ENCODE data around the gene ANKLE1. TPM values are rescaled to one million over a fixed set of nuclear protein-coding genes. Genes with fewer than 3 reads are reported as not detected.

Gene ANKLE1
- total and polyA plus RNA-seq, 2 donors (not counting 3 experiments of a cell fraction or from before 2014, with no cell fraction given): 1.9 to 3.1 TPM

GRCh38 chr19:17283504-17283996, 1.8 kb downstream of the ANKLE1 start:
- Histone ChIP-seq H3K9me3 (replicated peaks; ENCODE audit: control insufficient read depth, insufficient read depth, low read length) (no peaks in the 10 kb centered on the region), H3K27ac (ENCODE audit: insufficient read depth, low read depth, low read length) (no peak overlapping the region), H3K36me3 (ENCODE audit: control insufficient read depth in 2 of 2, extremely low read depth in 1 of 2, insufficient read depth in 2 of 2, low read length in 2 of 2) (peaks cover 0 to 2% of the 10 kb centered on the region in 2 experiments), H3K79me2 (ENCODE audit: control insufficient read depth, insufficient read depth, low read length) (no peaks in the 10 kb centered on the region), H2AFZ (ENCODE audit: low read depth, low read length) (no peak overlapping the region), H3K4me1 (ENCODE audit: control insufficient read depth, extremely low read depth, insufficient read depth, low read length) (peaks cover 10% of the 10 kb centered on the region), H3K9ac (replicated peaks; ENCODE audit: extremely low read depth, insufficient read depth, low read length) (no peak overlapping the region), H3K4me2 (ENCODE audit: insufficient read depth, low read length) (no peak overlapping the region), H4K20me1 (replicated peaks; ENCODE audit: control insufficient read depth, extremely low read depth, insufficient read depth, low read length) (no peaks in the 10 kb centered on the region), H3K27me3 (ENCODE audit: control insufficient read depth in 2 of 2, insufficient read depth in 2 of 2, low read length in 2 of 2) (no peaks in the 10 kb centered on the region), H3K4me3 (replicated peaks in 1 of 3; ENCODE audit: insufficient read depth in 1 of 3, low read depth in 1 of 3, low read length in 3 of 3) (no peak overlapping the region), H3K9me1 (replicated peaks; ENCODE audit: control insufficient read depth, extremely low read depth, insufficient read depth, low read length) (no peaks in the 10 kb centered on the region)
- FAIRE-seq (no peak), DNase-seq (ENCODE audit: low read depth, low spot score) (no peak)
- CTCF ChIA-PET: interaction anchor here (0.7 to 3.6 kb wide), 7 partner anchors 8 to 569 kb away, joined by 3 to 27 read pairs (median 6); no protein-coding TSS in a partner anchor
- BruUV-seq (replicated peaks): TSS peak; percentile 3
- intact Hi-C loops (cut with micrococcal nuclease): loop anchor here (5.0 kb wide), 1 partner anchor 511 kb away; no protein-coding TSS in a partner anchor
- TF ChIP-seq GATA2 (IDR thresholded peaks at IDR 0.05; ENCODE audit: insufficient read depth, insufficient read length, low read depth, low read length) (no peak), EZH2 (IDR thresholded peaks at IDR 0.05; ENCODE audit: borderline replicate concordance, low read depth, low read length, severe bottlenecking) (no peak), POLR2AphosphoS5 (IDR thresholded peaks at IDR 0.05; ENCODE audit: insufficient read depth, low read depth, low read length) (no peak), FOS (IDR thresholded peaks at IDR 0.05; ENCODE audit: borderline replicate concordance, insufficient read depth, low read length) (no peak), MYC (IDR thresholded peaks at IDR 0.05; ENCODE audit: low read depth, low read length) (no peak), MAX (IDR thresholded peaks at IDR 0.05; ENCODE audit: insufficient read depth, insufficient read length) (no peak), POLR2A (IDR thresholded peaks at IDR 0.05; ENCODE audit: low read depth, low read length) (no peak), JUN (IDR thresholded peaks at IDR 0.05; ENCODE audit: borderline replicate concordance, insufficient read depth, insufficient read length, low read depth) (no peak)
- TF ChIP-seq, protein P1, sequence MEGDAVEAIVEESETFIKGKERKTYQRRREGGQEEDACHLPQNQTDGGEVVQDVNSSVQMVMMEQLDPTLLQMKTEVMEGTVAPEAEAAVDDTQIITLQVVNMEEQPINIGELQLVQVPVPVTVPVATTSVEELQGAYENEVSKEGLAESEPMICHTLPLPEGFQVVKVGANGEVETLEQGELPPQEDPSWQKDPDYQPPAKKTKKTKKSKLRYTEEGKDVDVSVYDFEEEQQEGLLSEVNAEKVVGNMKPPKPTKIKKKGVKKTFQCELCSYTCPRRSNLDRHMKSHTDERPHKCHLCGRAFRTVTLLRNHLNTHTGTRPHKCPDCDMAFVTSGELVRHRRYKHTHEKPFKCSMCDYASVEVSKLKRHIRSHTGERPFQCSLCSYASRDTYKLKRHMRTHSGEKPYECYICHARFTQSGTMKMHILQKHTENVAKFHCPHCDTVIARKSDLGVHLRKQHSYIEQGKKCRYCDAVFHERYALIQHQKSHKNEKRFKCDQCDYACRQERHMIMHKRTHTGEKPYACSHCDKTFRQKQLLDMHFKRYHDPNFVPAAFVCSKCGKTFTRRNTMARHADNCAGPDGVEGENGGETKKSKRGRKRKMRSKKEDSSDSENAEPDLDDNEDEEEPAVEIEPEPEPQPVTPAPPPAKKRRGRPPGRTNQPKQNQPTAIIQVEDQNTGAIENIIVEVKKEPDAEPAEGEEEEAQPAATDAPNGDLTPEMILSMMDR (IDR thresholded peaks at IDR 0.05; ENCODE audit: extremely low read depth in 1 of 2, insufficient read depth in 1 of 2, low read depth in 1 of 2, low read length in 2 of 2): no peak
- dilution Hi-C loops (cut with MboI; ENCODE audit: extremely low pct_ligation_motif_present, low sequenced_read_pairs): no loop called here
- POLR2A ChIA-PET: no interaction called here
